Ovary (tissue), 9 donors: ENCODE data around the gene MAP2K5. TPM values are rescaled to one million over a fixed set of nuclear protein-coding genes. Genes with fewer than 3 reads are reported as not detected.

Experiments used
- DNase-seq, 5 donors: peaks; one replicate each; pipeline ENCODE4 v3.0.0-alpha.2; 2019 to 2020
- H3K27ac ChIP-seq, 2 donors: fragments of 200-600 bp; one replicate each; pipeline versions ENCODE4 v1.5.1 to v1.8.0; 2019 to 2022
- H3K27me3 ChIP-seq: fragments of 200-600 bp; one replicate; pipeline ENCODE4 v1.8.0; 2022
- H3K36me3 ChIP-seq: fragments of 200-600 bp; sonication (generic); one replicate; pipeline ENCODE4 v1.5.1; 2019
- H3K4me1 ChIP-seq: one replicate; pipeline ENCODE4 v1.8.1; 2013; ENCODE audit warnings: mild to moderate bottlenecking, moderate library complexity; ENCODE audit not compliant: insufficient read depth
- H3K4me3 ChIP-seq: fragments of 200-600 bp; sonication (generic); one replicate; pipeline ENCODE4 v1.5.1; 2017
- H3K9me3 ChIP-seq, 2 donors: fragments of 200-600 bp in 1 of 2; sonication (generic) in 1 of 2; one replicate each; pipeline versions ENCODE4 v1.5.1 to v1.8.1; 2013 to 2019; ENCODE audit warnings: mild to moderate bottlenecking in 1 of 2, moderate library complexity in 1 of 2
- EP300 ChIP-seq: sonication (generic); formaldehyde crosslinking; IDR thresholded peaks from one replicate; pipeline ENCODE4 v1.6.1; 2017; ENCODE audit warnings: antibody characterized with exemption
- POLR2A ChIP-seq: fragments of 450-650 bp; IDR thresholded peaks from one replicate; pipeline ENCODE4 v1.6.1; 2017; ENCODE audit warnings: antibody characterized with exemption, mild to moderate bottlenecking, moderate library complexity
- WGBS, 3 donors: extraction: QIAGEN DNeasy Blood & Tissue Kit in 1 of 3; methylation state at CpG; one replicate each; pipeline versions ENCODE4 v1.1.5 to v1.1.7; 2013 to 2017; 5-methylcytosine and 5-hydroxymethylcytosine counted together
- intact Hi-C, 4 donors: fragments of 100-400 bp; cut with DNase I; formaldehyde crosslinking; loops; one replicate each; pipeline versions ENCODE4 v1.11.0 to v1.15.1; 2022 to 2023
- polyA plus RNA-seq, 2 donors: library from polyadenylated mRNA; stranded (reverse); fragments of 200-250 nt in 1 of 2; fragments of 350-450 nt in 1 of 2; fragmentation: Illumina TruSeq in 1 of 2; extraction: RNeasy Lipid Tissue Mini Kit (QIAGEN cat#74804) in 1 of 2; gene quantifications; one replicate each; pipeline ENCODE4 v1.2.3, GENCODE V29; 2013 to 2014
- total RNA-seq, 7 donors: library from RNA; depleted of rRNA in 2 of 7; stranded (reverse); fragments of >200 nt in 2 of 7; fragmentation: NEBNext Ultra II Directional in 3 of 7; extraction: Animal tissue kit (Norgen Biotek cat#: 25700) in 3 of 7; gene quantifications; one replicate each; pipeline versions ENCODE4 v1.1.0 to v1.2.4, GENCODE V29; 2016 to 2023
- TF ChIP-seq, protein P1 (sequence below), 3 donors: fragments of 450-650 bp in 2 of 3; fragments of 200-600 bp in 1 of 3; IDR thresholded peaks; one replicate each; pipeline versions ENCODE4 v1.5.1 to v1.8.0; 2016 to 2022; ENCODE audit warnings: antibody characterized with exemption in 3 of 3, mild to moderate bottlenecking in 1 of 3
- donor health status: DM: no; HTN: no; CAD: no; lungs with moderate emphysema.
- donor health status: DM: no; HTN: no; CAD: no.
- donor health status: Bipolar disorder and iron deficiency.
- donor health status: DM: yes; HTN: yes; CAD: no.
- donor health status: DM: no; HTN: no; CAD: no.
- donor health status: DM: yes; HTN: yes; CAD: no.

MAP2K5 gene
- total and polyA plus RNA-seq, 9 donors = 4.0 to 39.8 (median 23.2) TPM

GRCh38 chr15:67719330-67719959 is 176.9 kb downstream of the MAP2K5 start:
- Histone ChIP-seq H3K4me1 (no peaks in the 10 kb centered on the region), H3K27me3 (no peaks in the 10 kb centered on the region), H3K27ac (no peak overlapping the region), H3K9me3 (no peaks in the 10 kb centered on the region), H3K36me3 (no peaks in the 10 kb centered on the region), H3K4me3 (no peak overlapping the region)
- DNase-seq = no peak
- TF ChIP-seq EP300 (no peak), POLR2A (no peak)
- TF ChIP-seq, protein P1, sequence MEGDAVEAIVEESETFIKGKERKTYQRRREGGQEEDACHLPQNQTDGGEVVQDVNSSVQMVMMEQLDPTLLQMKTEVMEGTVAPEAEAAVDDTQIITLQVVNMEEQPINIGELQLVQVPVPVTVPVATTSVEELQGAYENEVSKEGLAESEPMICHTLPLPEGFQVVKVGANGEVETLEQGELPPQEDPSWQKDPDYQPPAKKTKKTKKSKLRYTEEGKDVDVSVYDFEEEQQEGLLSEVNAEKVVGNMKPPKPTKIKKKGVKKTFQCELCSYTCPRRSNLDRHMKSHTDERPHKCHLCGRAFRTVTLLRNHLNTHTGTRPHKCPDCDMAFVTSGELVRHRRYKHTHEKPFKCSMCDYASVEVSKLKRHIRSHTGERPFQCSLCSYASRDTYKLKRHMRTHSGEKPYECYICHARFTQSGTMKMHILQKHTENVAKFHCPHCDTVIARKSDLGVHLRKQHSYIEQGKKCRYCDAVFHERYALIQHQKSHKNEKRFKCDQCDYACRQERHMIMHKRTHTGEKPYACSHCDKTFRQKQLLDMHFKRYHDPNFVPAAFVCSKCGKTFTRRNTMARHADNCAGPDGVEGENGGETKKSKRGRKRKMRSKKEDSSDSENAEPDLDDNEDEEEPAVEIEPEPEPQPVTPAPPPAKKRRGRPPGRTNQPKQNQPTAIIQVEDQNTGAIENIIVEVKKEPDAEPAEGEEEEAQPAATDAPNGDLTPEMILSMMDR (IDR thresholded peaks at IDR 0.05) = no peak
- WGBS, 3 donors = 76 to 86% (median 84%) methylated on average over 1 of the region's 1 CpG
- intact Hi-C loops = no loop called here

DNA sequence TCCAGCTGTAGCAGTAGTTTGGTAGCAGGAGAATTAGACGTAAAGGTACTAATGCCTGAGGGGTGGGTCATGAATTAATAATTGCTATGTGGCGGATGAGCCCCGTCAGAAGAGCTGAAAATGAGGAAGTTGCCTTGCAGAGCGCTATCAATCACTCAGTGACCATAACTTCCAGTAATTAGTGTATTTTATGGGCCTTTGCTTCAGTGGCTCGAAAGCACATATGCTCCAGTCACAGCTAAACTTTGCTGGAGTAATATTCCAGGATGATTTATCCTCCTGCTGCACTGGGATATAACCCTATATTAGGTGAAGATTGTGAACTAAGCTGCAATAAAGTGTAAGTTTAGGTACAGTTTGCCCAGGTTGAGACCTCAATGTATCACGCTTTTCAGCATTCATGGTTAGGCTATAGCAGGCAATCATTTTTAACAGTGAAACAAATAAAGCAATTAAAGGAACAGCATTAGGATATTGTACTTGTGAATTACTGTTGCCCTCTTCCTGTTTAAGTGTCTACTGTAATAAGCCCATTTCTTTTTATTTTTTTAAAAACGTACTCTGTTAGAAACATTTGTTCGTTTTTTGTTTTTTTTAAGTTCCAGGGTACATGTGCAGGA is 178.2 kb downstream of the MAP2K5 start:
- WGBS, 3 donors = 78 to 80% (median 78%) methylated on average over 8 of the region's 8 CpGs
- intact Hi-C loops = loop anchor here in 1 of 4 donors (5.0 kb wide), 1 partner anchor 72 kb away; no protein-coding TSS in a partner anchor

GRCh38 chr15:67722030-67722817 is 179.7 kb downstream of the MAP2K5 start:
- intact Hi-C loops = loop anchor here in 1 of 4 donors (5.0 kb wide), 1 partner anchor 70 kb away; no protein-coding TSS in a partner anchor
- Histone ChIP-seq H3K36me3 (no peaks in the 10 kb centered on the region), H3K4me3 (no peak overlapping the region), H3K27ac (no peak overlapping the region), H3K27me3 (no peaks in the 10 kb centered on the region), H3K4me1 (no peaks in the 10 kb centered on the region), H3K9me3 (no peaks in the 10 kb centered on the region)
- TF ChIP-seq, protein P1 (IDR thresholded peaks at IDR 0.05) = no peak
- no peak for TF ChIP-seq POLR2A
- TF ChIP-seq EP300 = no peak
- WGBS, 3 donors = 94 to 98% (median 96%) methylated on average over 5 of the region's 5 CpGs
- DNase-seq = no peak

More for the DNA sequence above, 178.2 kb downstream of the MAP2K5 start:
- no peak for TF ChIP-seq EP300
- TF ChIP-seq, protein P1 (IDR thresholded peaks at IDR 0.05) = no peak
- Histone ChIP-seq H3K27me3 (no peaks in the 10 kb centered on the region), H3K36me3 (no peaks in the 10 kb centered on the region), H3K9me3 (no peaks in the 10 kb centered on the region), H3K4me1 (no peaks in the 10 kb centered on the region), H3K27ac (no peak overlapping the region), H3K4me3 (no peak overlapping the region)
- DNase-seq = no peak

- intact Hi-C loops = loop anchor here in 1 of 4 donors (5.0 kb wide), 1 partner anchor 69 kb away; no protein-coding TSS in a partner anchor
- 72 to 78% (median 73%) methylated on average over 4 of the region's 4 CpGs for WGBS, 3 donors
- Histone ChIP-seq H3K4me1 (no peaks in the 10 kb centered on the region), H3K9me3 (no peaks in the 10 kb centered on the region), H3K27ac (no peak overlapping the region), H3K4me3 (no peak overlapping the region), H3K27me3 (no peaks in the 10 kb centered on the region), H3K36me3 (no peaks in the 10 kb centered on the region)
- DNase-seq = no peak
- TF ChIP-seq POLR2A (no peak), EP300 (no peak)
- TF ChIP-seq, protein P1 (IDR thresholded peaks at IDR 0.05) = no peak
Measured at GRCh38 chr15:67723294-67724024, 181.0 kb downstream of the MAP2K5 start.
